CD14-positive monocyte (primary cell): ENCODE results near the gene ZNF611. TPM values are rescaled to one million over a fixed set of nuclear protein-coding genes. Genes with fewer than 3 reads are reported as not detected.
"Not testable (repeated sequence)": the region's sequence is repeated elsewhere in the genome, so short reads cannot be mapped to it uniquely, and the experiment has no call there.

Experiments used
- DNase-seq, 3 donors: peaks; one replicate each; pipeline ENCODE4 v3.0.0-alpha.2; 2011 to 2022
- H2AFZ ChIP-seq: 2 replicates; pipeline ENCODE4 v1.6.0; 2012; ENCODE audit warnings: mild to moderate bottlenecking, low read depth, low read length, inconsistent platforms; ENCODE audit not compliant: insufficient read depth, poor library complexity, severe bottlenecking
- H3K27ac ChIP-seq, 2 donors: 1 replicate in 1 of 2; 2 replicates in 1 of 2; pipeline ENCODE4 v1.5.1; 2012 to 2013; ENCODE audit warnings: low read length in 2 of 2, control low read depth in 1 of 2, inconsistent platforms in 1 of 2, low read depth in 1 of 2, mild to moderate bottlenecking in 1 of 2
- H3K27me3 ChIP-seq, 2 donors: one replicate each; pipeline versions ENCODE4 v1.6.0 to v1.6.1; 2011 to 2013; ENCODE audit warnings: low read length in 2 of 2; ENCODE audit not compliant: control insufficient read depth in 2 of 2, insufficient read depth in 2 of 2
- H3K36me3 ChIP-seq, 2 donors: replicated peaks in 1 of 2; 1 replicate in 1 of 2; 2 replicates in 1 of 2; pipeline versions ENCODE4 v1.5.1 to v1.6.1; 2012 to 2013; ENCODE audit warnings: low read length in 2 of 2, control low read depth in 1 of 2, inconsistent platforms in 1 of 2, mild to moderate bottlenecking in 1 of 2; ENCODE audit not compliant: insufficient read depth in 2 of 2, control insufficient read depth in 1 of 2
- H3K4me1 ChIP-seq, 2 donors: 1 replicate in 1 of 2; 2 replicates in 1 of 2; pipeline versions ENCODE4 v1.5.1 to v1.6.1; 2012 to 2013; ENCODE audit warnings: low read length in 2 of 2, control low read depth in 1 of 2, inconsistent platforms in 1 of 2, mild to moderate bottlenecking in 1 of 2, moderate library complexity in 1 of 2; ENCODE audit not compliant: insufficient read depth in 2 of 2, control insufficient read depth in 1 of 2
- H3K4me2 ChIP-seq: replicated peaks from 2 replicates; pipeline ENCODE3; 2012; ENCODE audit warnings: low read length, moderate library complexity, mild to moderate bottlenecking; ENCODE audit not compliant: poor library complexity, severe bottlenecking; ENCODE audit errors: extremely low read depth
- H3K4me3 ChIP-seq, 3 experiments: fragments of 200-600 bp in 1 of 3; sonication (generic) in 1 of 3; replicated peaks in 1 of 3; 1 replicate in 2 of 3; 2 replicates in 1 of 3; pipeline ENCODE4 v1.5.1; 2011 to 2013; ENCODE audit warnings: low read length in 3 of 3, mild to moderate bottlenecking in 3 of 3, control low read depth in 2 of 3, low read depth in 2 of 3, inconsistent platforms in 1 of 3, moderate library complexity in 1 of 3
- H3K79me2 ChIP-seq: 2 replicates; pipeline ENCODE4 v1.6.0; 2012; ENCODE audit warnings: mild to moderate bottlenecking, control low read depth, inconsistent platforms, low read length, moderate library complexity; ENCODE audit not compliant: insufficient read depth
- H3K9ac ChIP-seq: 2 replicates; pipeline ENCODE4 v1.6.0; 2017; ENCODE audit warnings: low read length, mild to moderate bottlenecking; ENCODE audit not compliant: insufficient read depth, poor library complexity, severe bottlenecking
- H3K9me3 ChIP-seq, 2 donors: replicated peaks in 1 of 2; 1 replicate in 1 of 2; 2 replicates in 1 of 2; pipeline versions ENCODE4 v1.5.1 to v1.6.1; 2012 to 2013; ENCODE audit warnings: low read length in 2 of 2, control low read depth in 1 of 2; ENCODE audit not compliant: control insufficient read depth in 1 of 2, insufficient read depth in 1 of 2
- H4K20me1 ChIP-seq: 2 replicates; pipeline ENCODE4 v1.6.0; 2012; ENCODE audit warnings: mild to moderate bottlenecking, low read length, control low read depth, moderate library complexity; ENCODE audit not compliant: insufficient read depth
- H3K27ac Mint-ChIP-seq, 7 donors: one replicate each; pipeline ENCODE4 v1.8.0; 2020; ENCODE audit warnings: mild to moderate bottlenecking in 7 of 7, mixed read lengths in 7 of 7, moderate library complexity in 6 of 7, inconsistent platforms in 2 of 7
- H3K27me3 Mint-ChIP-seq, 3 donors: one replicate each; pipeline ENCODE4 v1.8.0; 2021 to 2022; ENCODE audit warnings: low read depth in 3 of 3, mild to moderate bottlenecking in 3 of 3, mixed read lengths in 3 of 3, moderate library complexity in 3 of 3, inconsistent platforms in 1 of 3
- H3K36me3 Mint-ChIP-seq, 2 donors: one replicate each; pipeline ENCODE4 v1.8.0; 2020; ENCODE audit warnings: mixed read lengths in 2 of 2, inconsistent platforms in 1 of 2, mild to moderate bottlenecking in 1 of 2
- H3K4me1 Mint-ChIP-seq: one replicate; pipeline ENCODE4 v1.8.0; 2020; ENCODE audit warnings: mild to moderate bottlenecking, mixed read lengths
- H3K4me3 Mint-ChIP-seq, 2 donors: one replicate each; pipeline ENCODE4 v1.8.0; 2020; ENCODE audit warnings: mild to moderate bottlenecking in 2 of 2, mixed read lengths in 2 of 2, moderate library complexity in 1 of 2
- H3K9me3 Mint-ChIP-seq, 7 donors: one replicate each; pipeline ENCODE4 v1.8.0; 2020 to 2022; ENCODE audit warnings: mixed read lengths in 7 of 7, mild to moderate bottlenecking in 6 of 7, moderate library complexity in 6 of 7, inconsistent platforms in 2 of 7
- WGBS: methylation state at CpG from one replicate; pipeline ENCODE4 v1.1.5; 2013; ENCODE audit warnings: missing lambda C conversion rate; ENCODE audit not compliant: insufficient coverage; 5-methylcytosine and 5-hydroxymethylcytosine counted together
- intact Hi-C, 2 donors: fragments of 100-400 bp; cut with micrococcal nuclease; formaldehyde crosslinking; loops; one replicate each; pipeline versions ENCODE4 v1.15.0 to v1.15.1; 2023
- polyA plus RNA-seq, 3 donors: library from polyadenylated mRNA; depleted of rRNA in 1 of 3; unstranded in 2 of 3; stranded (reverse) in 1 of 3; fragments of 300-500 nt in 2 of 3; fragments of >200 nt in 1 of 3; fragmentation: Illumina TruSeq in 2 of 3; gene quantifications; 1 replicate in 2 of 3; 2 replicates in 1 of 3; pipeline ENCODE4 v1.2.3, GENCODE V29; 2012 to 2021
- TF ChIP-seq, protein P1 (sequence below): fragments of 200-600 bp; IDR thresholded peaks from one replicate; pipeline ENCODE4 v1.8.0; 2022; ENCODE audit warnings: antibody characterized with exemption, mild to moderate bottlenecking

The ZNF611 gene
- polyA plus RNA-seq, 3 donors = 5.5 to 20.2 (median 12.0) TPM

DNA sequence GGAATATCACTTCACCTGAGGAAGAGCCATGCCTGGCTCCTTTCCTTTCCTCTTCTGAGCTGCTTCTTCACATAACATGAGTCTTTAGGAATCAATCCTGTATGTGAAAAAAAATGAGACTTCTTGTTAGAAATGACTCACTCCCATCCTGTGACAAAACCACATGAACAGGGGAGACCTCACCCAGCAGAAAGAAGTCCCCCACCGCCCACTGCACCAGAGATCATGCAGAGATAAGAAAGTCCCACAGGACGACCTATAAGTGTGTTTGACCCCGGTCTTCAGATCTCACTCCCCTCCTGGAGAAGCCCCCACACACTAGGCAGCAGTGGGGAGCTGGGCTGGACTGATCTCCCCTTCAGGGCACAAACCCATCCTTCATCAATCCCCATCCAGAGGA, 44.0 kb upstream of the ZNF611 start:
- Histone ChIP-seq H3K27me3 (no peaks in the 10 kb centered on the region), H3K36me3 (peaks cover 20 to 57% of the 10 kb centered on the region in 2 donors), H3K27ac (no peak overlapping the region), H4K20me1 (no peaks in the 10 kb centered on the region), H3K9ac (no peak overlapping the region), H3K4me2 (no peak overlapping the region), H3K4me1 (no peaks in the 10 kb centered on the region), H3K79me2 (no peaks in the 10 kb centered on the region), H2AFZ (no peak overlapping the region), H3K4me3 (no peak overlapping the region), H3K9me3 (peaks cover 33 to 57% of the 10 kb centered on the region in 2 donors)
- intact Hi-C loops = no loop called here
- TF ChIP-seq, protein P1, sequence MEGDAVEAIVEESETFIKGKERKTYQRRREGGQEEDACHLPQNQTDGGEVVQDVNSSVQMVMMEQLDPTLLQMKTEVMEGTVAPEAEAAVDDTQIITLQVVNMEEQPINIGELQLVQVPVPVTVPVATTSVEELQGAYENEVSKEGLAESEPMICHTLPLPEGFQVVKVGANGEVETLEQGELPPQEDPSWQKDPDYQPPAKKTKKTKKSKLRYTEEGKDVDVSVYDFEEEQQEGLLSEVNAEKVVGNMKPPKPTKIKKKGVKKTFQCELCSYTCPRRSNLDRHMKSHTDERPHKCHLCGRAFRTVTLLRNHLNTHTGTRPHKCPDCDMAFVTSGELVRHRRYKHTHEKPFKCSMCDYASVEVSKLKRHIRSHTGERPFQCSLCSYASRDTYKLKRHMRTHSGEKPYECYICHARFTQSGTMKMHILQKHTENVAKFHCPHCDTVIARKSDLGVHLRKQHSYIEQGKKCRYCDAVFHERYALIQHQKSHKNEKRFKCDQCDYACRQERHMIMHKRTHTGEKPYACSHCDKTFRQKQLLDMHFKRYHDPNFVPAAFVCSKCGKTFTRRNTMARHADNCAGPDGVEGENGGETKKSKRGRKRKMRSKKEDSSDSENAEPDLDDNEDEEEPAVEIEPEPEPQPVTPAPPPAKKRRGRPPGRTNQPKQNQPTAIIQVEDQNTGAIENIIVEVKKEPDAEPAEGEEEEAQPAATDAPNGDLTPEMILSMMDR = no peak
- WGBS = 52% methylated on average over 3 of the region's 3 CpGs
- no peak for DNase-seq
- no peak overlapping the region for H3K4me3 Mint-ChIP-seq
- H3K36me3 Mint-ChIP-seq = peaks cover 65 to 95% of the 10 kb centered on the region in 2 donors
- H3K9me3 Mint-ChIP-seq = peaks cover 25 to 92% (median 80%) of the 10 kb centered on the region in 7 donors
- H3K4me1 Mint-ChIP-seq = peaks cover 2% of the 10 kb centered on the region
- no peak overlapping the region for H3K27ac Mint-ChIP-seq
- peaks cover 0 to 6% (median 0%) of the 10 kb centered on the region in 3 donors for H3K27me3 Mint-ChIP-seq

DNA sequence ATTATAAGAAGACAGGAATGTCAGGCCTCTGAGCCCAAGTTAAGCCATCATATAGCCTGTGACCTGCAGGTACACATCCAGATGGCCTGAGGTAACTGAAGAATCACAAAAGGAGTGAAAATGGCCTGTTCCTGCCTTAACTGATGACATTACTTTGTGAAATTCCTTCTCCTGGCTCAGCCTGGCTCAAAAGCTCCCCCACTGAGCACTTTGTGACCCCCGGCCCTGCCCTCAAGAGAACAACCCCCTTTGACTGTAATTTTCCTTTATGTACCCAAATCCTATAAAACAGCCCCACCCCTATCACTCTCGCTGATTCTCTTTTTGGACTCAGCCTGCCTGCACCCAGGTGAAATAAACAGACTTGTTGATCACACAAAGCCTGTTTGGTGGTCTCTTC, 21.6 kb upstream of the ZNF611 start:
- peaks cover 36 to 77% (median 67%) of the 10 kb centered on the region in 7 donors for H3K9me3 Mint-ChIP-seq
- intact Hi-C loops, H2AFZ ChIP-seq, H3K27ac Mint-ChIP-seq, H3K9ac ChIP-seq, H3K36me3 Mint-ChIP-seq, H3K4me1 Mint-ChIP-seq, H3K4me2 ChIP-seq, H4K20me1 ChIP-seq, H3K4me1 ChIP-seq, H3K4me3 Mint-ChIP-seq, DNase-seq, H3K36me3 ChIP-seq, H3K27me3 Mint-ChIP-seq, H3K27me3 ChIP-seq, H3K27ac ChIP-seq, H3K79me2 ChIP-seq, H3K4me3 ChIP-seq: not testable (repeated sequence)
- peaks cover 60 to 61% of the 10 kb centered on the region in 2 donors for H3K9me3 ChIP-seq
- 83% methylated on average over 1 of the region's 2 CpGs for WGBS
